Measurements from ENCODE around the gene SEMA5A.
"Not testable (repeated sequence)": the region's sequence is repeated elsewhere in the genome, so short reads cannot be mapped to it uniquely, and the experiment has no call there.

SEMA5A gene

DNA sequence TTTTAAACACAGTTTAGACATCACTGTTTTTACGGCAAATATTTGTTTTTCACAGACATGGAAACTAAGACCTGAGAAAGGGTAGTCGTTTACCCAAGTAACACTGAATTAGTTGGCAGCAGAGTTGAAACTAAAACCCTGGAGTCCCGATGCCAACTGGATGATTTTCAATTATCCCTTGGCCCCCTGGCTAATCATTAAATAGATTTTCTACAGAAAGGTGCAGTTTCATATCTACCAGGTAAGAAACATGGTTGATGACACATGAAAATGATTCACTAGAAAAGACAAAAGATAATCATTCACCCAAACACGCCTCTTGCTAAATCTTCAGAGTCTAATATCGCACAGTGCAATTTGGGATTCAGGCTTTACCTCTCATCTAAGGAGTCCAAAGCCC, 136.9 kb downstream of the SEMA5A start:
- Histone ChIP-seq H3K4me3 (ENCODE audit: low read length in 2 of 2) (no peak overlapping the region), H3K27ac (ENCODE audit: low read depth in 2 of 2, low read length in 2 of 2) (no peak overlapping the region), H3K36me3 (ENCODE audit: control insufficient read depth in 2 of 2, insufficient read depth in 2 of 2, low read length in 2 of 2) (no peaks in the 10 kb centered on the region), H3K27me3 (ENCODE audit: control insufficient read depth in 2 of 2, insufficient read depth in 2 of 2, low read length in 2 of 2) (no peaks in the 10 kb centered on the region), H3K9ac (ENCODE audit: low read depth in 1 of 2, low read length in 2 of 2) (no peak overlapping the region), H3K9me3 (ENCODE audit: control insufficient read depth in 2 of 2, low read length in 2 of 2) (no peaks in the 10 kb centered on the region), H3K4me1 (ENCODE audit: control insufficient read depth in 2 of 2, insufficient read depth in 2 of 2, low read length in 2 of 2) (no peaks in the 10 kb centered on the region)

DNA sequence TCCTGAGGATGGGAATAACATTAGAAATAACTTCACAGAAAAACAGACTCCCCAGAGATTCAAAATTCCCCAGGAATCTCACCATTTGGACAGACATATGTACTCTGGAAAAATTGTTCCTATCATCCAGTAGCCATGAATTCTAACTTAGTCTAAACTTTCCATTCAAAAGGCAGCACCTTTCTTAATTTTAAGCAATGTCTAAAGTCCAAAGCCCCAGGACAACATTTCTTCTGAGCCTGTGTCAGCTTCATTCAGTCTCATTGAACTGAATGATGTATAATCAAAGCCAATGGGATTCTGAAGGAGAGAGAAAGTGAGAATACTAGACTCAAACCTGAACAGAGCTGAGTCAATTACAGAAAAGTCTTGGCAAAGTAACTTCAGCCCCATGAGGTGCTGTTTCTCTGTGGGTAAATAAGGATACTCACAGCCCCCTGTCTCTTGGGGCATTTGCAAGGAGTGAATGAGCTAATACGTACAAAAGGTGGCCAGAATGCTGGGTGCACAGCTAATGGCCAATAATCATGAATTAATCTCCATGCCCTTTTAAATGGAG, 140.6 kb downstream of the SEMA5A start:
- Histone ChIP-seq H3K4me1 (ENCODE audit: control insufficient read depth in 2 of 2, insufficient read depth in 2 of 2, low read length in 2 of 2) (no peaks in the 10 kb centered on the region), H3K27me3 (ENCODE audit: control insufficient read depth in 2 of 2, insufficient read depth in 2 of 2, low read length in 2 of 2) (no peaks in the 10 kb centered on the region), H3K4me3 (ENCODE audit: low read length in 2 of 2) (no peak overlapping the region), H3K27ac (ENCODE audit: low read depth in 2 of 2, low read length in 2 of 2) (no peak overlapping the region), H3K36me3 (ENCODE audit: control insufficient read depth in 2 of 2, insufficient read depth in 2 of 2, low read length in 2 of 2) (no peaks in the 10 kb centered on the region), H3K9ac (ENCODE audit: low read depth in 1 of 2, low read length in 2 of 2) (no peak overlapping the region), H3K9me3 (ENCODE audit: control insufficient read depth in 2 of 2, low read length in 2 of 2) (no peaks in the 10 kb centered on the region)

DNA sequence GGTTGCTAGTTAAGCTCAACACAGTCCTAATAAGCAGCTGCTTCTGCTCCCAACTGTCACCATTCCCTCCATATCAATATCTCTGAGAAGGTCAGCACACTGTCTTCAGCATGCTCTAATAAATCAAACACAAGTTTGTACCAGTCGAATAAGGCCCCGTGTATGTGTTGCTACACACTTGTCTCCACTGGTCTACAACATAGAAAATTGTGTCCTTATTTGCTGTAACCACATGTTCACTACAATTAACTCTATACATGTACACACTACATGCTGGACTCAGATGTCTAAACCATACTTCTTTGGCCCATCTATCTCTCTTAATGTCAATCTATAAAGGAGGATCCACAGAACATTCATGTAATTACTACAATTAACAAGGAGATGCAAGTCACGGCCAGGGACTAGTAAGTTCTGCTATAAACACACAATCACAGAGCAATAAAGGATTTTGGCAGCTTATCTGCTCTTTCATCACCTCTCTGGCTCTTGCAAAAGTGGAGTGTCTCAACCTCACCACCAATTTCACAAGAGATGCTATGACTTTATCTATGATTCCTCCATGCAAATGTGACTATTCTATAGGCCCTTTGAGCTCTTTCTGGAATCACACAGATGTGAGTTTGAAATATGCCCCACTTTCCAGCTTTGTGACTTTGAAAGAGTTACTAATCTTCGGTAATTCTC, 143.9 kb downstream of the SEMA5A start:
- Histone ChIP-seq H3K9me3 (ENCODE audit: control insufficient read depth in 2 of 2, low read length in 2 of 2) (no peaks in the 10 kb centered on the region), H3K9ac (ENCODE audit: low read depth in 1 of 2, low read length in 2 of 2) (no peak overlapping the region), H3K4me1 (ENCODE audit: control insufficient read depth in 2 of 2, insufficient read depth in 2 of 2, low read length in 2 of 2) (no peaks in the 10 kb centered on the region), H3K4me3 (ENCODE audit: low read length in 2 of 2) (no peak overlapping the region), H3K27me3 (ENCODE audit: control insufficient read depth in 2 of 2, insufficient read depth in 2 of 2, low read length in 2 of 2) (no peaks in the 10 kb centered on the region), H3K27ac (ENCODE audit: low read depth in 2 of 2, low read length in 2 of 2) (no peak overlapping the region), H3K36me3 (ENCODE audit: control insufficient read depth in 2 of 2, insufficient read depth in 2 of 2, low read length in 2 of 2) (no peaks in the 10 kb centered on the region)

DNA sequence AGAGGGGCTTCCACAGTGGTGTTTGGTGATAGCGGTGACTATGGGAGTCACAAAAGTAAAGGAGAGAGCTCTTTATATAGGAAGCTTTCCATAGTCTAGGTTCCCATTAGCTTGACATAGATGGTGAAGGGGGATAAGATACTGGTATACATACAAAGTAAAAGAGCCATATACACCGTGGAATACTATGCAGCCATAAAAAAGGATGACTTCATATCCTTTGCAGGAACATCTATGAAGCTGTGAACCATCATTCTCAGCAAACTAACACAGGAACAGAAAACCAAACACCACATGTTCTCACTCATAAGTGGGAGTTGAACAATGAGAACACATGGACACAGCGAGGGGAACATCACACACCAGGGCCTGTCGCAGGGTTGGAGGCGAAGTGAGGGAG, 146.1 kb downstream of the SEMA5A start:
- not testable (repeated sequence) for H3K9ac ChIP-seq (ENCODE audit: low read depth in 1 of 2, low read length in 2 of 2); H3K4me3 ChIP-seq (ENCODE audit: low read length in 2 of 2); H3K9me3 ChIP-seq (ENCODE audit: control insufficient read depth in 2 of 2, low read length in 2 of 2); H3K27ac ChIP-seq (ENCODE audit: low read depth in 2 of 2, low read length in 2 of 2); H3K27me3 ChIP-seq (ENCODE audit: control insufficient read depth in 2 of 2, insufficient read depth in 2 of 2, low read length in 2 of 2); H3K36me3 ChIP-seq (ENCODE audit: control insufficient read depth in 2 of 2, insufficient read depth in 2 of 2, low read length in 2 of 2); H3K4me1 ChIP-seq (ENCODE audit: control insufficient read depth in 2 of 2, insufficient read depth in 2 of 2, low read length in 2 of 2)

DNA sequence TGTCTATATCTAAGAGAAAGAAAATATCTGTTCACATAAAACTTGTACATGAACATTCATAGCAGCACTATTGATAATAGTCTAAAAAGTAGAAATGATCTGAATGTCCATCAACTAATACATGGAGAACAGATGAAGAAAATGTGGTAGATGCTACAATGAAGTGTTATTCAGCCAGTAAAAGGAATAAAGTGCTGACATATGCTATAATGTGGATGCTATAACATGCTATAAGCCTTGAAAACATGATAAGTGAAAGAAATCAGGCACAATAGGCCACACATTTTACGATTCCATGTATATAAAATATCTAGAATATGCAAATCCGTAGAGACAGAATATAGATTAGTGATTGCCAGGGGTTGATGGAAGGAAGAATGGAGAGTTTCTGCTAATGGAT, 146.8 kb downstream of the SEMA5A start:
- no peaks in the 10 kb centered on the region for H3K4me1 ChIP-seq (ENCODE audit: control insufficient read depth in 2 of 2, insufficient read depth in 2 of 2, low read length in 2 of 2)
- no peak overlapping the region for H3K9ac ChIP-seq (ENCODE audit: low read depth in 1 of 2, low read length in 2 of 2)
- H3K4me3 ChIP-seq (ENCODE audit: low read length in 2 of 2) = no peak overlapping the region
- no peaks in the 10 kb centered on the region for H3K9me3 ChIP-seq (ENCODE audit: control insufficient read depth in 2 of 2, low read length in 2 of 2)
- no peaks in the 10 kb centered on the region for H3K27me3 ChIP-seq (ENCODE audit: control insufficient read depth in 2 of 2, insufficient read depth in 2 of 2, low read length in 2 of 2)
- no peaks in the 10 kb centered on the region for H3K36me3 ChIP-seq (ENCODE audit: control insufficient read depth in 2 of 2, insufficient read depth in 2 of 2, low read length in 2 of 2)
- H3K27ac ChIP-seq (ENCODE audit: low read depth in 2 of 2, low read length in 2 of 2) = no peak overlapping the region

DNA sequence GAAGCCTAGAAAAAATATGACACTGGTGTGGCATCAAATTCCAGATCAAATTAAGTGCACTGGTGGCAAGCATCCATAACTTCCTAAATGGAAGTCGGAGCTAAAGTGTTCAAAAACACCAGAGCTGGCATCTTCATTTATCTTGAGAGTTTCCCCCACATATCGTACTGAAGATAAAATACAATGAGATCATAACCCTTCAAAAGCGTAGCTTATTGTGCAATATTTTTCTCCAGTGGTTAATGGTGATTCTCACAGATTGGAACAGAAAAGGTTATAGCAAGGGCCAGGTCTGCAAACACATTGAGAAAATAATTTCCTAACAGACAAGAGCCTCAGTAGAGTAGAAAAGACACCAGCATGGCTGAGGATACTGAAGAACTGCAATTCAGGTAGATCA, 147.6 kb downstream of the SEMA5A start:
- Histone ChIP-seq H3K4me3 (ENCODE audit: low read length in 2 of 2) (no peak overlapping the region), H3K9me3 (ENCODE audit: control insufficient read depth in 2 of 2, low read length in 2 of 2) (no peaks in the 10 kb centered on the region), H3K9ac (ENCODE audit: low read depth in 1 of 2, low read length in 2 of 2) (no peak overlapping the region), H3K4me1 (ENCODE audit: control insufficient read depth in 2 of 2, insufficient read depth in 2 of 2, low read length in 2 of 2) (no peaks in the 10 kb centered on the region), H3K36me3 (ENCODE audit: control insufficient read depth in 2 of 2, insufficient read depth in 2 of 2, low read length in 2 of 2) (no peaks in the 10 kb centered on the region), H3K27ac (ENCODE audit: low read depth in 2 of 2, low read length in 2 of 2) (no peak overlapping the region), H3K27me3 (ENCODE audit: control insufficient read depth in 2 of 2, insufficient read depth in 2 of 2, low read length in 2 of 2) (no peaks in the 10 kb centered on the region)

DNA sequence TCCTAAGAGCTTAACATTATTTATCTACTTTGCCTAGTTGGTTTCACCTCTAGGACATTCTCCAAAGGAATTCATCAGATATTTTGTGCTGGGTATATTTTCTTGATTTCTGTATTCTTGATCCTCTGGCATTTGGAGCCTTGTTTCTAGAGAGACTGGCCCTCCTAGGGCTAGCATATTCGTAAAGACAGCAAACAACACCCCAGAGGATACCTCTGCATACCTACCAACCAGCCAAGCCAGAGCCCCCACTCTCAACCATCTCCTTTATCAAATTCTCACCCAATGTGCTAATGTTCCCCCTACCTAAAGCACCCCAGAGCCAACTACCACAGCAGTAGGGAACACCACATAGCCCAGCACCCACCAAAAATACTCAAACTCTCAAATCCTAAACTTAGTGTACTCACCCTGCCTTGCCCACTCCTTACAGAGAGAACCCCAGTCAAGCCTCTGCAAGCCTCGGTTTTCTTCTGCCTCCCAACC, 149.5 kb downstream of the SEMA5A start:
- no peak overlapping the region for H3K9ac ChIP-seq (ENCODE audit: low read depth in 1 of 2, low read length in 2 of 2)
- H3K27ac ChIP-seq (ENCODE audit: low read depth in 2 of 2, low read length in 2 of 2) = no peak overlapping the region
- H3K4me3 ChIP-seq (ENCODE audit: low read length in 2 of 2) = no peak overlapping the region
- H3K27me3 ChIP-seq (ENCODE audit: control insufficient read depth in 2 of 2, insufficient read depth in 2 of 2, low read length in 2 of 2) = no peaks in the 10 kb centered on the region
- H3K9me3 ChIP-seq (ENCODE audit: control insufficient read depth in 2 of 2, low read length in 2 of 2) = no peaks in the 10 kb centered on the region
- no peaks in the 10 kb centered on the region for H3K4me1 ChIP-seq (ENCODE audit: control insufficient read depth in 2 of 2, insufficient read depth in 2 of 2, low read length in 2 of 2)
- H3K36me3 ChIP-seq (ENCODE audit: control insufficient read depth in 2 of 2, insufficient read depth in 2 of 2, low read length in 2 of 2) = no peaks in the 10 kb centered on the region

DNA sequence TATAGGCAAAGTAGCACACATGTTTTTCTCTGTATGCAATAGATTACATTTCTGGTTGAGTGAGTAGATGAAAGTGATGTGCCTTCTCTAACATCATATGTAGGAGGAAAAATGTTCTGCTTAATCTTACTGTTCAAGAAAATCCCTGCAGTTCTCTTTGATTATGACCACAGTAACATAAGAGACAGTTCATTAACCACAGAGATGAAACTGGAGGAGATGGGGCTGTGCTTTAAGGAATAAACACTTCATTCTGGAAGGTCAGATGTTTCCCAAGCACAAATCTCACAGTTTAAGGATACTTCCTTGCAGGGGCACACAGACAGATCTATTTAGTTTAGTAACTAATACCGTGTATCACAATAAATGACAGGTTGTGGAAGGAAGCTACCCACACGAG, 150.2 kb downstream of the SEMA5A start:
- no peaks in the 10 kb centered on the region for H3K9me3 ChIP-seq (ENCODE audit: control insufficient read depth in 2 of 2, low read length in 2 of 2)
- no peaks in the 10 kb centered on the region for H3K27me3 ChIP-seq (ENCODE audit: control insufficient read depth in 2 of 2, insufficient read depth in 2 of 2, low read length in 2 of 2)
- H3K36me3 ChIP-seq (ENCODE audit: control insufficient read depth in 2 of 2, insufficient read depth in 2 of 2, low read length in 2 of 2) = no peaks in the 10 kb centered on the region
- H3K4me3 ChIP-seq (ENCODE audit: low read length in 2 of 2) = no peak overlapping the region
- H3K4me1 ChIP-seq (ENCODE audit: control insufficient read depth in 2 of 2, insufficient read depth in 2 of 2, low read length in 2 of 2) = no peaks in the 10 kb centered on the region
- H3K27ac ChIP-seq (ENCODE audit: low read depth in 2 of 2, low read length in 2 of 2) = no peak overlapping the region
- no peak overlapping the region for H3K9ac ChIP-seq (ENCODE audit: low read depth in 1 of 2, low read length in 2 of 2)

DNA sequence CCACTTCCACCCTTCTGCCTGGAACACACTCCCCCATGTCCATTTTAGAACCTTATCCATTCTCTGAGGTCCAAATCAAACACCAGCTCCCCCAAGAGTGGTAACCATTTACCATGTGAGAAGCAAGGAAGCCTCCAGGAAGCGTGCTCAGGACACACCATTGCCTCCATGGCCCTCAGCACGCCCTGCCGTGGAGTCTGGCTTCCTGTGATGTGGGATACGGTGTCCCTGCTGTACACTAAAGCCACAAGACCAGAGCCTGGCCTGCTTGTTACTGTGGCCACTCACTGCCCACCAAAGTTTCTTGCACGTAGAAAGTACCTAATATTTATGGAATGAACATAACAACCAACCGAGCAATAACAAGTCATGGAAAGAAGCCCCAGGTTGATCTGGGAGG, 151.7 kb downstream of the SEMA5A start:
- no peak overlapping the region for H3K9ac ChIP-seq (ENCODE audit: low read depth in 1 of 2, low read length in 2 of 2)
- no peak overlapping the region for H3K27ac ChIP-seq (ENCODE audit: low read depth in 2 of 2, low read length in 2 of 2)
- no peaks in the 10 kb centered on the region for H3K36me3 ChIP-seq (ENCODE audit: control insufficient read depth in 2 of 2, insufficient read depth in 2 of 2, low read length in 2 of 2)
- no peaks in the 10 kb centered on the region for H3K4me1 ChIP-seq (ENCODE audit: control insufficient read depth in 2 of 2, insufficient read depth in 2 of 2, low read length in 2 of 2)
- no peaks in the 10 kb centered on the region for H3K9me3 ChIP-seq (ENCODE audit: control insufficient read depth in 2 of 2, low read length in 2 of 2)
- no peak overlapping the region for H3K4me3 ChIP-seq (ENCODE audit: low read length in 2 of 2)
- no peaks in the 10 kb centered on the region for H3K27me3 ChIP-seq (ENCODE audit: control insufficient read depth in 2 of 2, insufficient read depth in 2 of 2, low read length in 2 of 2)

DNA sequence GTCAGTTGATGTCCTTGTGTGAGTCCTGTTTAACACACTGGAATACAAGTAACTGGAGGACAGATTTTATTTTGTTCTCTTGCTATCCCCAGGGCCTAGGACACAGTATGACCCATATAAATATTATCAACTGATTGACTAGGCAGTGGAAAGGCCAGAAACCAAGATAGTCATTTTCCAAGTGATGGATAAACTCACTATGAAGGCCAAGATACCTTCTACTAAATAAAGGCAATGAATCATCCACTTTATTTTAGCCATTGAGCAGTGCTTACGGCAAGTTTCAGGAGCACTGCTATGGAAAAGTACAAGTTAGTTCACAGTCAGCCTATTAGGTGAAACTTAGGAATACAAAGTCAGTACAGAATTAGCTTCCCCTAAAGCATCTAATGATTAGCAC, 153.2 kb downstream of the SEMA5A start:
- H3K27ac ChIP-seq (ENCODE audit: low read depth in 2 of 2, low read length in 2 of 2) = no peak overlapping the region

More for the DNA sequence above, 153.2 kb downstream of the SEMA5A start:
- H3K36me3 ChIP-seq (ENCODE audit: control insufficient read depth in 2 of 2, insufficient read depth in 2 of 2, low read length in 2 of 2) = no peaks in the 10 kb centered on the region
- no peaks in the 10 kb centered on the region for H3K27me3 ChIP-seq (ENCODE audit: control insufficient read depth in 2 of 2, insufficient read depth in 2 of 2, low read length in 2 of 2)
- H3K4me1 ChIP-seq (ENCODE audit: control insufficient read depth in 2 of 2, insufficient read depth in 2 of 2, low read length in 2 of 2) = no peaks in the 10 kb centered on the region
- no peak overlapping the region for H3K4me3 ChIP-seq (ENCODE audit: low read length in 2 of 2)
- H3K9me3 ChIP-seq (ENCODE audit: control insufficient read depth in 2 of 2, low read length in 2 of 2) = no peaks in the 10 kb centered on the region
- no peak overlapping the region for H3K9ac ChIP-seq (ENCODE audit: low read depth in 1 of 2, low read length in 2 of 2)

Data from mucosa of rectum (tissue), 2 donors.